Caco-2 (cell line): ENCODE results near the gene DSE. TPM values are rescaled to one million over a fixed set of nuclear protein-coding genes. Genes with fewer than 3 reads are reported as not detected.
"Not testable (repeated sequence)": the region's sequence is repeated elsewhere in the genome, so short reads cannot be mapped to it uniquely, and the experiment has no call there.

Experiments
- BruUV-seq: library from RNA; stranded (reverse); fragments of 400-500 nt; replicated peaks from 2 replicates; lab custom pipeline; 2021; lab: Mats Ljungman, UMichigan
- CTCF ChIA-PET: fragments of 300-600 bp; sonication (Branson Sonifier 250); formaldehyde crosslinking; loops from one replicate; lab custom pipeline; 2022; ENCODE audit warnings: antibody characterized with exemption; lab: Charles Lee
- POLR2A ChIA-PET: fragments of 300-600 bp; sonication (Branson Sonifier 250); formaldehyde crosslinking; loops from one replicate; lab custom pipeline; 2022; ENCODE audit warnings: antibody characterized with exemption; lab: Charles Lee
- DNase-seq, 2 experiments: peaks; one replicate each; pipeline versions ENCODE4 v3.0.0 to v3.0.0-alpha.2; 2020 to 2022
- H3K27me3 ChIP-seq: replicated peaks from 2 replicates; pipeline ENCODE4 v1.6.0; 2011; ENCODE audit warnings: low read length; ENCODE audit not compliant: control insufficient read depth, insufficient read depth
- H3K36me3 ChIP-seq: 2 replicates; pipeline ENCODE4 v1.5.1; 2011; ENCODE audit warnings: low read length; ENCODE audit not compliant: control insufficient read depth, insufficient read depth
- H3K4me1 ChIP-seq: fragments of 250-450 bp; sonication (Bioruptor Pico); 2 replicates; pipeline ENCODE4 v1.5.1; 2020; ENCODE audit warnings: mild to moderate bottlenecking
- H3K4me3 ChIP-seq: 2 replicates; pipeline ENCODE4 v1.5.1; 2011; ENCODE audit warnings: low read depth, mild to moderate bottlenecking, control low read depth, low read length
- H3K9me3 ChIP-seq: fragments of 250-450 bp; sonication (Bioruptor Pico); 2 replicates; pipeline ENCODE4 v1.5.1; 2020; ENCODE audit warnings: mild to moderate bottlenecking, moderate library complexity
- H3K27ac Mint-ChIP-seq: one replicate; pipeline ENCODE4 v1.8.0; 2022; ENCODE audit warnings: mixed read lengths; ENCODE audit not compliant: unreplicated experiment
- H3K27me3 Mint-ChIP-seq: one replicate; pipeline ENCODE4 v1.8.0; 2022; ENCODE audit warnings: mixed read lengths; ENCODE audit not compliant: insufficient read depth, unreplicated experiment
- H3K36me3 Mint-ChIP-seq: one replicate; pipeline ENCODE4 v1.8.0; 2022; ENCODE audit warnings: mild to moderate bottlenecking, mixed read lengths; ENCODE audit not compliant: insufficient read depth, unreplicated experiment
- H3K4me1 Mint-ChIP-seq: one replicate; pipeline ENCODE4 v1.8.0; 2022; ENCODE audit warnings: low read depth, mixed read lengths; ENCODE audit not compliant: unreplicated experiment
- H3K4me3 Mint-ChIP-seq: one replicate; pipeline ENCODE4 v1.8.0; 2022; ENCODE audit warnings: mild to moderate bottlenecking, moderate library complexity, mixed read lengths; ENCODE audit not compliant: unreplicated experiment
- H3K9me3 Mint-ChIP-seq: one replicate; pipeline ENCODE4 v1.8.0; 2022; ENCODE audit warnings: mixed read lengths; ENCODE audit not compliant: unreplicated experiment
- intact Hi-C: fragments of 100-400 bp; cut with micrococcal nuclease; formaldehyde crosslinking; loops from one replicate; pipeline ENCODE4 v1.10.0; 2022; ENCODE audit not compliant: unreplicated experiment
- total RNA-seq: library from RNA; stranded (reverse); gene quantifications from 2 replicates; pipeline ENCODE4 v1.2.3, GENCODE V29; 2022
- TF ChIP-seq, protein P1 (sequence below), 2 experiments: fragments of 200-600 bp in 1 of 2; IDR thresholded peaks; 1 replicate in 1 of 2; 2 replicates in 1 of 2; pipeline versions ENCODE4 v1.5.1 to v1.8.0; 2011 to 2022; ENCODE audit warnings: antibody characterized with exemption in 1 of 2, control low read depth in 1 of 2, inconsistent platforms in 1 of 2, low read depth in 1 of 2, low read length in 1 of 2, mild to moderate bottlenecking in 1 of 2, moderate library complexity in 1 of 2; ENCODE audit not compliant: insufficient read depth in 1 of 2, severe bottlenecking in 1 of 2, unreplicated experiment in 1 of 2

Gene DSE
- total RNA-seq, 1 experiment from 2014 or later, result 2.8 TPM

DNA sequence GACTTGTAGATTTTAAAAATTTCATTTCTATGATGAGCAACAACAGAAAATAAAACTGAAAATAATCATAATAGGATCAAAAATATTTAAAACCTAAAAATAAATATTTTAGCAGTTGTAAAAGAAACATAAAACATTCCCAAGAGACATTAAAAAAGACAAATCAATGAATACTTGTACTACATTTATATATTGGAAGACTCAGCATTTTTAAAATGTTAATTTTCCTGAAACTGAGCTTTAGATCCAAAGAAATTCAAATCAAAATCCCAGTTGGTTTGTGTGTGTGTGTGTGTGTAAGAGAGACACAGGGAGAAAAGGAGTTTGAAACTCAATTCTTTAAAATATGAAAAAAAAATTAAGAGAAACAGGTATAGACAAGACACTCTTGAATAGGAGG, 38.7 kb upstream of the DSE start:
- Histone ChIP-seq H3K4me3 (no peak overlapping the region), H3K27me3 (no peaks in the 10 kb centered on the region; the same call in 1 of the 2 replicates), H3K9me3 (no peaks in the 10 kb centered on the region), H3K4me1 (no peaks in the 10 kb centered on the region), H3K36me3 (no peaks in the 10 kb centered on the region)
- H3K9me3 Mint-ChIP-seq, result no peaks in the 10 kb centered on the region
- ChIA-PET CTCF (no interaction called here), POLR2A (no interaction called here)
- TF ChIP-seq, protein P1, sequence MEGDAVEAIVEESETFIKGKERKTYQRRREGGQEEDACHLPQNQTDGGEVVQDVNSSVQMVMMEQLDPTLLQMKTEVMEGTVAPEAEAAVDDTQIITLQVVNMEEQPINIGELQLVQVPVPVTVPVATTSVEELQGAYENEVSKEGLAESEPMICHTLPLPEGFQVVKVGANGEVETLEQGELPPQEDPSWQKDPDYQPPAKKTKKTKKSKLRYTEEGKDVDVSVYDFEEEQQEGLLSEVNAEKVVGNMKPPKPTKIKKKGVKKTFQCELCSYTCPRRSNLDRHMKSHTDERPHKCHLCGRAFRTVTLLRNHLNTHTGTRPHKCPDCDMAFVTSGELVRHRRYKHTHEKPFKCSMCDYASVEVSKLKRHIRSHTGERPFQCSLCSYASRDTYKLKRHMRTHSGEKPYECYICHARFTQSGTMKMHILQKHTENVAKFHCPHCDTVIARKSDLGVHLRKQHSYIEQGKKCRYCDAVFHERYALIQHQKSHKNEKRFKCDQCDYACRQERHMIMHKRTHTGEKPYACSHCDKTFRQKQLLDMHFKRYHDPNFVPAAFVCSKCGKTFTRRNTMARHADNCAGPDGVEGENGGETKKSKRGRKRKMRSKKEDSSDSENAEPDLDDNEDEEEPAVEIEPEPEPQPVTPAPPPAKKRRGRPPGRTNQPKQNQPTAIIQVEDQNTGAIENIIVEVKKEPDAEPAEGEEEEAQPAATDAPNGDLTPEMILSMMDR (IDR thresholded peaks at IDR 0.05; ENCODE audit: insufficient read depth in 1 of 2, low read depth in 1 of 2, low read length in 1 of 2, severe bottlenecking in 1 of 2, unreplicated experiment in 1 of 2), result no peak
- no TSS peak for BruUV-seq
- H3K36me3 Mint-ChIP-seq, result no peaks in the 10 kb centered on the region
- H3K4me3 Mint-ChIP-seq, result no peak overlapping the region
- H3K27me3 Mint-ChIP-seq, result peaks cover 5% of the 10 kb centered on the region
- no peaks in the 10 kb centered on the region for H3K4me1 Mint-ChIP-seq
- intact Hi-C loops, result no loop called here
- no peak for DNase-seq
- H3K27ac Mint-ChIP-seq, result no peak overlapping the region

DNA sequence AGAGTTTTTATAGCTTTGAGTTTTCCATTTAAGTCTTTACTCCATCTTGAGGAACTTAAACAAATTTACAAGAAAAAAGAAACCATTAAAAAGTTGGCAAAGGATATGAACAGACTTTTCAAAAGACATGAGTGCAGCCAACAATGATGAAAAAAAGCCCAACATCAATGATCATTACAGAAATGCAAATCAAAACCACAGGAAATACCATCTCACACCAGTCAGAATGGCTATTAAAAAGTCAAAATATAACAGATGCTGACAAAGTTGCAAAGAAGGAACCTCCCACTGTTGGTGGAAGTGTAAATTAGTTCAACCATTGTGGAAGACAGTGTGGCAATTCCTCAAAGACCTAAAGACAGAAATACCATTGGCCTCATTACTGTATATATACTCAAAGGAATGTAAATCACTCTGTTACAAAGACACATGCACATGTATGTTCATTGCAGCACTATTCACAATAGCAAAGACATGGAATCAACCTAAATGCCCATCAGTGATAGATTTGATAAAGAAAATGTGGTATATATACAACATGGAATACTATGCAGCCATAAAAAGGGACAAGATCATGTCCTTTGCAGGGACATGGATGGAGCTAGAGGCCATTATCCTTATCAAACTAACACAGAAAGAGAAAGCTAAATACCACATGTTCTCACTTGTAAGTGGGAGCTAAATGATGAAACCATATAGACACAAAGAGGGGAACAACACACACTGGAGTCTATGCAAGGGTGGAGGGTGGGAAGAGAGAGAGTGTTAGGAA, 35.9 kb upstream of the DSE start:
- H3K4me1 ChIP-seq, H3K4me3 ChIP-seq, H3K4me1 Mint-ChIP-seq, H3K36me3 Mint-ChIP-seq, H3K4me3 Mint-ChIP-seq, H3K9me3 ChIP-seq, intact Hi-C loops, H3K36me3 ChIP-seq, DNase-seq, BruUV-seq, POLR2A ChIA-PET, H3K9me3 Mint-ChIP-seq, H3K27me3 ChIP-seq, CTCF ChIA-PET, H3K27me3 Mint-ChIP-seq, H3K27ac Mint-ChIP-seq: not testable (repeated sequence)

DNA sequence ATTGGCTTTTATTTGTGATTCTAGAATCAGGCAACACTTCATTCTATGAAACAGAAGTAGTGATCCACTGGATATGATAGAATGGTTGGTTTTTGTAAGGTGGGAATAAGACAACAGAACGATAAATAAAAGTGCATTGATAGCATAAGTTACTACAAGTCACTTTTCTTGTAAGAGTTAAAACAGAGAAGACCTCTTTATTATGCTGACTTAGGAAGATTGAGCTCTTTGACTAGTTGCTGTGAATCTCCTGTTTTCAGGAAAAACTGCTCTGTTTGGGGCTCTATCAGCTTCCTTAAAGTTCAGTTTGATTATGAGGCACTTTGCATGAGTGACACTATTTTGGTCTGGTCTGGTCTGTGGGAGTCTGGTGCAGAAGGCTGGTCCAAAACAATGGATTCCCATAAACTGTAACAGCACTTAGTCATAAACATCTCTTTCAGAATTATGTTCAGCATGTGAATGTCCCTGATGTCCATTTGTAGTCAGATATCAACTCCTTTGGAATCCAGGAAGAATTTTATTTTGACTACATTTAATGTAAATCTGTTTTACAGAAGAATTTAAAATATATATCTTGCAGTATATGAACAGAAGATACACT, 35.0 kb upstream of the DSE start:
- TF ChIP-seq, protein P1 (IDR thresholded peaks at IDR 0.05; ENCODE audit: insufficient read depth in 1 of 2, low read depth in 1 of 2, low read length in 1 of 2, severe bottlenecking in 1 of 2, unreplicated experiment in 1 of 2), result no peak
- no peak for DNase-seq
- Histone ChIP-seq H3K4me3 (no peak overlapping the region), H3K27me3 (peaks cover 1% of the 10 kb centered on the region), H3K36me3 (no peaks in the 10 kb centered on the region), H3K9me3 (no peaks in the 10 kb centered on the region), H3K4me1 (no peaks in the 10 kb centered on the region)
- intact Hi-C loops, result no loop called here
- POLR2A ChIA-PET, result no interaction called here
- Mint-ChIP-seq H3K4me1 (no peaks in the 10 kb centered on the region), H3K9me3 (no peaks in the 10 kb centered on the region), H3K27ac (no peak overlapping the region), H3K36me3 (no peaks in the 10 kb centered on the region), H3K27me3 (peaks cover 5% of the 10 kb centered on the region), H3K4me3 (no peak overlapping the region)
- no TSS peak for BruUV-seq
- CTCF ChIA-PET, result no interaction called here
